ENCODE data around the gene STK40. TPM values are rescaled to one million over a fixed set of nuclear protein-coding genes. Genes with fewer than 3 reads are reported as not detected.
A peak's percentile ranks its signal among the peaks of the same experiment; 100 is the strongest.

Gene STK40
- total and polyA plus RNA-seq, 8 donors: 21.2 to 68.1 (median 37.6) TPM

GRCh38 chr1:36386265-36387140 is 779 bp upstream of the STK40 start:
- Histone ChIP-seq H3K9me3 (no peaks in the 10 kb centered on the region), H3K27ac (peak overlapping the region; percentile 93 to 99 (median 97)), H3K4me3 (peak overlapping the region; percentile 11 to 100 (median 92)), H3K4me1 (peaks cover 24 to 36% (median 29%) of the 10 kb centered on the region in 3 donors), H3K27me3 (no peaks in the 10 kb centered on the region), H3K36me3 (no peaks in the 10 kb centered on the region)
- no peak for TF ChIP-seq CTCF (IDR thresholded peaks at IDR 0.05)
- peak; percentile 80 to 96 (median 89) for DNase-seq
- WGBS, 2 donors: 1 to 2% methylated on average over 14 of the region's 14 CpGs
- peak; percentile 63 to 80 (median 64) for ATAC-seq
- FAIRE-seq: peak; percentile 57
- intact Hi-C loops (cut with DNase I): no loop called here

GRCh38 chr1:36384542-36385409 is 948 bp downstream of the STK40 start:
- no peaks in the 10 kb centered on the region for H3K27me3 ChIP-seq
- H3K27ac ChIP-seq: peak overlapping the region; percentile 93 to 99 (median 97)
- no peaks in the 10 kb centered on the region for H3K9me3 ChIP-seq
- no peaks in the 10 kb centered on the region for H3K36me3 ChIP-seq
- peaks cover 32 to 51% (median 43%) of the 10 kb centered on the region in 3 donors for H3K4me1 ChIP-seq
- intact Hi-C loops (cut with DNase I): no loop called here
- FAIRE-seq (no peak), DNase-seq (peak; percentile 89 to 96 (median 93)), ATAC-seq (peak; percentile 50 to 61 (median 52))
- TF ChIP-seq CTCF (IDR thresholded peaks at IDR 0.05): no peak
- WGBS, 2 donors: 0 to 1% methylated on average over 25 of the region's 25 CpGs
- H3K4me3 ChIP-seq: peak overlapping the region; percentile 85 to 100 (median 92)

GRCh38 chr1:36383240-36383639 is 2.5 kb downstream of the STK40 start:
- no peaks in the 10 kb centered on the region for H3K27me3 ChIP-seq
- H3K36me3 ChIP-seq: no peaks in the 10 kb centered on the region
- peak overlapping the region in 3 of 4 donors; percentile 32 to 98 (median 40) for H3K27ac ChIP-seq
- intact Hi-C loops (cut with DNase I): no loop called here
- no peak for TF ChIP-seq CTCF (IDR thresholded peaks at IDR 0.05)
- WGBS, 2 donors: 34 to 38% methylated on average over 4 of the region's 4 CpGs
- peak; percentile 66 to 91 (median 88) for DNase-seq
- FAIRE-seq: no peak
- peaks cover 35 to 62% (median 50%) of the 10 kb centered on the region in 3 donors for H3K4me1 ChIP-seq
- peak; percentile 12 to 55 (median 34) for ATAC-seq
- no peaks in the 10 kb centered on the region for H3K9me3 ChIP-seq
- peak overlapping the region in 1 of 4 donors; percentile 99 for H3K4me3 ChIP-seq

GRCh38 chr1:36382669-36383068 is 3.1 kb downstream of the STK40 start:
- no peak for TF ChIP-seq CTCF (IDR thresholded peaks at IDR 0.05)
- DNase-seq: no peak
- no peaks in the 10 kb centered on the region for H3K27me3 ChIP-seq
- intact Hi-C loops (cut with DNase I): no loop called here
- peaks cover 35 to 66% (median 53%) of the 10 kb centered on the region in 3 donors for H3K4me1 ChIP-seq
- 63 to 72% methylated on average over 4 of the region's 4 CpGs for WGBS, 2 donors
- peak overlapping the region in 2 of 4 donors; percentile 40 to 98 for H3K27ac ChIP-seq
- ATAC-seq: no peak
- FAIRE-seq: no peak
- no peaks in the 10 kb centered on the region for H3K9me3 ChIP-seq
- no peaks in the 10 kb centered on the region for H3K36me3 ChIP-seq
- H3K4me3 ChIP-seq: no peak overlapping the region

Measured in pancreas (tissue), 10 donors.